Epithelial cell of umbilical artery (primary cell): ENCODE data around the gene UBTD2. TPM values are rescaled to one million over a fixed set of nuclear protein-coding genes. Genes with fewer than 3 reads are reported as not detected.

ENCODE experiments used
- total RNA-seq: library from RNA; depleted of rRNA; stranded (reverse); fragments of >200 nt; gene quantifications from 2 replicates; pipeline ENCODE4 v1.2.3, GENCODE V29; 2014

UBTD2 gene, protein sequence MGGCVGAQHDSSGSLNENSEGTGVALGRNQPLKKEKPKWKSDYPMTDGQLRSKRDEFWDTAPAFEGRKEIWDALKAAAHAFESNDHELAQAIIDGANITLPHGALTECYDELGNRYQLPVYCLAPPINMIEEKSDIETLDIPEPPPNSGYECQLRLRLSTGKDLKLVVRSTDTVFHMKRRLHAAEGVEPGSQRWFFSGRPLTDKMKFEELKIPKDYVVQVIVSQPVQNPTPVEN
- total RNA-seq: 24.7 and 33.7 TPM in 2 replicates

DNA sequence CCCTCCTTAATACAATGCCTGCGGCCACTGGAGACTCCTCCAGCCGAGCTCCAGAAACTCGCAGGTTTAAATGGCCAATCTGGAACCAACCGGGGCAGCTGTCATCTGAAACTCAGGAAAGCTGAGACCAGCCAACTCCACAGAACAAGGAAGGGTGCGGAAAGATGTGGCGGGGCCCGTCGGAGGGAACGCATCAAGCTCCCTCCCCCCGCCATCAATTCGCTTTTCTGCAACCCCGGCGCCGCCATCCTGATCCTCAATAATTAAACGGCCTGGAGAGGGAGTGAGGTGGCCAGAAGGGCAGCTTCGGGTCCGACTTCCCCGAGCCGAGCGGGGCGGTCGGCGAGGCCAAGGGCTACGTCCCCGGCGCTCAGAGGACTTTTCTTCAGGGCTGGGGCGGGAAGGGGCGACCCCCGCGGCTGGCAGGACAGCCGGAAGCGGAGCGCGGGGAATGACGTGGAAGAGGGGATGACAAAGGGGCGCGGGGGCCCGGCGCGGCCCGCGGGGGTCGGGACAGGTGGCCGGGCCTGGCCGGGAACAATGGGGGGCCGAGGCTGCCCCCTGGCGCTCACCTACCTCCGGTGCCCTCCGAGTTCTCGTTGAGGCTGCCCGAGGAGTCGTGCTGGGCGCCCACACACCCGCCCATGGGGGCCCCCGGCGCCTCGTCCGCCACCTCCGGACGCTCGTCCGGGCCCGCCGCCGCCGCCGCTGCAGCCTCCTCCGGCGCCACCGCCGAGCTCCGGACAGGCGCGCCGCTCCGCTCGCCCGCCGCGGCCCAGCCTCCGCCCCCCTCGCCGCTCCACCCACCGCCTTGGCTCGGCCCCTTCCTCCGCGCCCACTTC lies at the start of gene UBTD2:
TSS of gene UBTD2 (minus strand) at position 745 of the 842 bp plus-strand sequence. CDS start at position 646, 99 bp downstream.

DNA sequence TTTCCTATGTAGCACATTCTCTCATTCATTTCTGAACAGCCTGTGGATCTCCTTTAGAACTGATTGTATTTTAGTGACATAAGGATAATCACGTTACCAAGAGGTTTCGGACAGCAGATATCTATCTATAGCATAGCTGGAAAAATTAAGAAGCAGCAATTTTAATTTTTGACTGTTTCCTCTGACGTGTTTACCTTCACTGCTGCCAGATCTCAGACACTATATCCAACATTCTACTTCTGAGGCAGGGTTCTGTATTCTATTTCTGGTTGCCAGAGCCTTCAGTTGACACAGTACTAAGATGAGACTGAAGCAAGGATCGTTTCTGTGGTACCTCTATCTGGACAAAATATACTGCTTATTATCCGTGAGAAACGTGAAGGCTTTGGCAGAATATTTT lies 89.7 kb downstream of the UBTD2 start, which contains the start of gene EFCAB9:
TSS of gene EFCAB9 (plus strand) at position 301 of the 400 bp plus-strand sequence. CDS start at position 302, 1 bp downstream.

DNA sequence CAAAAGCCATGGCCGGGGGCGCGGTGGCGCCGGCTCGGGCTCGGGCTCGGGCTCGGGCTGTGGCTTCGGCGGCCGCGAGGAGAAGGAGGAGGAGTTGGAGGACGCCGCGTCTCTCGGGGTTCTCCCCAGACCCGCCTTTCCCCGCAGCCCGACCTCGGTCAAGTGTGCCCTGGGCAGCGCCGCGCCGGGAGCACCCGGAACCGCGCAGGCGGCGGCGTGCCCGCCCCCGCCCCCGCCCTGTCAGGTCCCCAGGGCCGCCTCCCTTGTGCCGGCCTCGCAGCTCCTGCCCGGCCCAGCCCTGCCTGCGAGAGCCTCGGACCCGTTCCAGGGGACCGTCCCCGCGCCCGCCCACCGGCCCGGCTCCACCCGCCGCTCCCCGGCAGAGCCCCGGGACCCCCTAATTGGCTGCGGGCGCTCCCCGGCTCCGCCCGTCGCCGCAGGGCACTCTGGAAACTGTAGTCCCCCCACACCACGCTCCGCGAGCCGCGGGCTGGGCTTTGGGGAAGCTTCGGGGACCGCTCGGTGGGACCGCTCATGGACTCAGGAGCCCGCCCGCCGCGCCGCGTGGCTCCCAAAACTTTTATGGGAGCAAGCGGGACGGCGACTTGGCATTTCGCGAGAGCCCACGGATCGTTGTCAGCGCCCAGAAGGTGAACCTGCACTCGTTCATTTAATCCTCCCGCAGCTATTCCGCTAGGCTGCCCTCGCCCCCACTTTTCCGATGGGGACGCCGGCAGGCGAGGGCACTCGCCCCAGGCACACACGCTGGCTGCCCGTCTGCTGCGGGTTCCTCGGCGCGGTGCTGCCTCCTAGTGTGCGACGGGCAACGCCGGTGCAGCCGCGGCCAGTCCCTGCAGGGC lies 95.3 kb downstream of the UBTD2 start, which contains the start of gene STK10:
TSS of gene STK10 (minus strand) at position 192 of the 860 bp plus-strand sequence. CDS start at position 10, 182 bp downstream.

Other genes starting within 250 kb of the UBTD2 start
- 24.7 and 35.0 TPM in 2 replicates for gene STK10, start 95.5 kb downstream of the UBTD2 start, total RNA-seq
- gene EFCAB9, start 89.6 kb downstream of the UBTD2 start, total RNA-seq: not detected in 2 replicates
- 10.6 and 15.9 TPM in 2 replicates for gene SH3PXD2B, start 170.8 kb upstream of the UBTD2 start, total RNA-seq